ENCODE data around the gene SRSF3.
"Not testable (repeated sequence)": the region's sequence is repeated elsewhere in the genome, so short reads cannot be mapped to it uniquely, and the experiment has no call there.

SRSF3 gene

GRCh38 chr6:36594029-36594815 is at the start of gene SRSF3:
SRSF3 (plus strand) TSS chr6:36594362; CDS start chr6:36596763, 2,401 bp downstream.
- peak; percentile 99 for DNase-seq (ENCODE audit: low spot score)

DNA sequence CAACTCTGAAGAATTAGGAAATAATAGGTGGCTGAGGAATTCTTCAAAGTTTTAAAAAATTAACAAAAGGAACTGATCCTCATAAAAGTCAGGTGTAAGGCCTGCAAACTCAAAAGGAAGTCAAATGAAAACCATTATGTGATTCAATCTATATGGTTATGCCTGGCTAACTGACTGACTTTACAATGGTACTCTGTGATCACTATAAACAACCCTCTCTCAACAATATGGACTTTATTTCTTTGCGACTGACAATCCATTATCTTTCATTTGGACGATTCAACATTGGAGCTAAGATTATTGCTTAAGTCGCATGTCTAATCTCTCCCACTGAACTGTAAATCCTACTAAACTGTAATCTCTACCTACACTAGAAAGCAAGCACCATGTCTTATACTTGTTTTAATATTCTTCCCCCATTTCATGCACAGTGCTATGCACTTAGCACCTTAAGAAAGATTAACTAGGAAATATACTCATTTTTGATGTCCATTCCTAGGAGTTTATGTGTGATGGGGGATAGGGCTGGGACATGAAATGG is 48.3 kb upstream of the SRSF3 start:
- DNase-seq (ENCODE audit: low spot score): no peak

DNA sequence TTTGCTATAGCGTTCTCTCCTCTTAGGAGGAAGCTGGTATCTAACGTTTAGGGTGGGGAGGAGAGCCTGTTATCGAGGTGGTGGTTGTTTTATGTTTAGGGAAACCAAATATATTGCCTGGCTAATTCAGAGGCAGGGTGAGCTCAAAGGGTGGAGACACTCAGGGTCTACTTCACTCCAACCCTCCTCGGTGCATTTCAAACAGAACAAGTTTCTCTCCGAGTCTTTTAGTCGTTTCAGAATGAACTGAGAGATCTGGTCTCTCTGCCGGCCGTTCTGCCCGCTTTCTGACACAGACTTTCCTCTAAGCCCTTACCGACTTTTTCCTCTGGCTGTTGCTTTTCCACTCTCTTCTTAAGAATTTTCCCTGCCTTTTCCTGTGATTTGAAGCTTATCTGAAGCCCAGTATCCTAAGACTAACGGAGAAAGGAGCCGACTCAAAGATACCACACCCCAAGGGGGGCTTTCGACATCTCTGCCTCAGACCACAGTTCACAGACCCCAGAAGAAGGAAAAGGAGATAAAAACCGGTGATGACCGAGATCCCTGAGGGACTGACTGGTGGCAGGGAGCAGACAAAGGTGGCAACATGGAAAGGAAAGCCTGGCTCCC is 47.7 kb upstream of the SRSF3 start:
- DNase-seq (ENCODE audit: low spot score): peak; percentile 6

GRCh38 chr6:36546920-36547645 is 47.1 kb upstream of the SRSF3 start, which contains the start of gene STK38:
STK38 (minus strand) TSS chr6:36547479; CDS start chr6:36540202, 7,277 bp downstream.
- peak; percentile 91 for DNase-seq (ENCODE audit: low spot score)

DNA sequence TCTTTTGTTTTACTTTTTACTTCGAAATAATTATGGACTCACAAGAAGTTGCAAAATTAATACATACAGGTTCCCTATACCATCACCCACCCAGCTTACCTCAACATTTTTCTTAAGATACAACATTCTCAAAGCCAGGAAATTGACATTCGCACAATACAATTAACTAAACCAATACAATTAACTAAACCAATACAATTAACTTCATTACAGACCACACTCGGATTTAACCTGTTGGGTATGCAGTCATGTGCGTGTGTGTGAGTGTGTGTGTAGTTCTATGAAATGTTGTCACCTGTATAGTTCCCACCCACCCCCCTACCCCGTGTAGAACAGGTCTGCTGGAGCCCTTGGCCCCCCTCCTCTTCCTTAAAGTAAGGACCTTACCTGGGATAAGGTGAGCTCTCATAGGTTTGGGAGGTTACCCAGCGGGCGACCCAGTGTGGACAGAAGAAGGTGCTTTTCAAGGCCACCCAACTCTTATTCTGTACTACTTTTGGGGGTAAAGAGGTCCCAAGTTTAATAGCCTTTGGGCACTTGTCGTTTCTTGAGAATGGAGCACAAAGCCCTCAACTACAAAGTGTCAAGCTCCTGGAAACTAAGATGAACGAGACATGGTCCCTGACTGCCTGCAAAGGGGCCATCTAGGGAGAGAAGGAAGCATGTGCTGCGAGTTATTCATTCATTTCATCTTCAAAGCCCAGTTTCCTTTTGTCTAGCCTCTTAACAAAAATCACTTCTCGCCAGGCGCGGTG is 46.3 kb upstream of the SRSF3 start:
- DNase-seq (ENCODE audit: low spot score): no peak

DNA sequence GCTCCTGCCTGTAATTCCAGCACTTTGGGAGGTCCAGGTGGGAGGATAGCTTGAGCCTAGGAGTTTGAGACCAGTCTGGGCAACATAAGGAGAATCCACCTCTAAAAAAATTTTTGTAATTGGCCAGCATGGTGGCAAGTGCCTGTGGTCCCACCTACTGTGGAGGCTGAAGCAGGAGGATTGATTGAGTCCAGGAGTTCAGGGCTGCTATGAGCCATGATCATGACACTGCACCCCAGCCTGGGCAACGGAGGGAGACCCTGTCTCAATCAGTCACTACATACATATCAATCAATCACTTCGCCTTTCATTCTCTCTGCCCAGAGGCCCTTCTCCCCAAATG is 45.8 kb upstream of the SRSF3 start:
- no peak for DNase-seq (ENCODE audit: low spot score)

DNA sequence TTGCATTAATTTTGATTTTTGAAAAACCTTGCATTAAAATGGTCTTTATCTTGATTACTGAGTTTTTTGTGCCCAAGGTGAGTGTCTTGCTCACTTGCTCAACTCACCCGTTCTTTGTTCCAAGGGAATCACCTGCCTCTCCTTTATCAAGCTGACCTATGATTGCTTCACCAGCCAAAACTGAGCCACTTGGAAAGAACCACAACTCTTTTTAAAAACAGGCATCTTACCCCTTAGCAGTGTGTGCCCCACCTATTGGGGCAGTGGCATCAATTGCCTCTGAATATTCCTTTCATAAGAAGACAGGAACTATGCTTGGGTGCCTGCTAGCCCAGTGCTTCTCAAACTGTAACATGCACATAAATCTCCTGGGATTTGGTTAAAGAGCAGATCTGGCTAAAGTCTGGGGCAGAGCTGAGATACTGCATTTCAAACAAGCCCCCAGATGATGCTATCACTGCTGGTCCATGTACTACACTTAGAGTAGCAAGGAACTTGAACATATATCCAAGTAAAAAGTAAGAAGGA is 43.6 kb upstream of the SRSF3 start:
- DNase-seq (ENCODE audit: low spot score): no peak

DNA sequence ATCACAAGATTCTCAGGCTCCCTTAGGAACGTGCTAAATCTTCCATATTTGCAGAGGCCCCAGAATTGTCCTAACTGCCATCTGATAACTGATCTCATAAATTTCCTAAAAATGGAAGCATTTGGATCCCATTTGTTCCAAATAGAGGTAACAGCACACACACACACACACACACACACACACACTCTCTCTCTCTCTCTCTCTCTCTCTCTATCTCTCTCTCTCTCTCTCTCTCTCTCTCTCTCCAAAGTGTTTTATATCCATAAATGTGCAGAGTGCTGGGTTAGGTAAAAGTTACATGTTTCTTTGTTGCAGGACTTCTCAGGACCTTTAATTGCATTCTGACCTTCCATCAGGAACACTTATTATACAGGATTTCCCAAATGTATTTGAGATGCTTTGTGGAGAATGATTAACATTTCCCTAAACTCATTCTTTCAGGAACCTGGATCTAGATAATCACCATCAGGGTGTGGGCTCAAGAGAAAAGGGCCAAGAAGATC is 38.4 kb upstream of the SRSF3 start:
- DNase-seq (ENCODE audit: low spot score): no peak

- DNase-seq (ENCODE audit: low spot score): no peak
These were observed 37.9 kb upstream of the SRSF3 start for GRCh38 chr6:36556281-36556680.

DNA sequence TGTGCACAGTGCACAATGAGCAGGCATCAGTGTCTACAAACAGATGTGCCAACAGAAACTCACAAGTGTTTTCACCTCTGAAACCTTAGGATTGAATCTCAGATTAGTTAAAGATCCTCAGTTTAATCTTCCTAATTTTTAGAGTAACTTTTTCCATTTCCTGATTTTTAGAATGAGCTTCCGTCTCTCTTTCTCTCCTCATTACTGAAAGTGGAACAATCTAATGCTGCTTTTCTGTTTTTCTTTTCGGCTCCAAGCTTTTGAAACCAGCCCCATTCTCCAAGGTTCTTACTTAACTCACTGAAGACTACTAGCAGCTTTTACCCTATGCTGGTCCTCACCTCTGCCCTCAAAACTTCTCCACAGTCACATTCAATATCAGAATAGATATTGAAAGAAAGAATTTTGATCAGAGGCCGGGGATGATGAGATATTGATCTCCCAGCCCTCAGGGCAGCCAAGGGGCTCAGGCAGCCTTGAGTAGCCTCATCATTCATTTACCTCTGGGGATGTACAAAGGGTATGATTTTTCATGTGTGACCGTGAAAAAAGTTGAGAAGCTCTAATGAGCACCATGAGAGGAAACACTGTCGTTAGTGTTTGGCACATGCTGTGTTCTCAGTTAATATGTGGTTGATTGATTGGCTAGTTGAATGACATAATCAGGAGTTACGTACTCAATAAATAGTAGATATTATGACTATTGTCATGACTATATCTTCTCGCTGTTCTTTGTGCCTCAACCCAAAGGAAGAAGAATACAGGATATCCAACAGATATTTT is 35.0 kb upstream of the SRSF3 start:
- no peak for DNase-seq (ENCODE audit: low spot score)

- no peak for DNase-seq (ENCODE audit: low spot score)
These were observed 33.3 kb upstream of the SRSF3 start for GRCh38 chr6:36560822-36561221.

DNA sequence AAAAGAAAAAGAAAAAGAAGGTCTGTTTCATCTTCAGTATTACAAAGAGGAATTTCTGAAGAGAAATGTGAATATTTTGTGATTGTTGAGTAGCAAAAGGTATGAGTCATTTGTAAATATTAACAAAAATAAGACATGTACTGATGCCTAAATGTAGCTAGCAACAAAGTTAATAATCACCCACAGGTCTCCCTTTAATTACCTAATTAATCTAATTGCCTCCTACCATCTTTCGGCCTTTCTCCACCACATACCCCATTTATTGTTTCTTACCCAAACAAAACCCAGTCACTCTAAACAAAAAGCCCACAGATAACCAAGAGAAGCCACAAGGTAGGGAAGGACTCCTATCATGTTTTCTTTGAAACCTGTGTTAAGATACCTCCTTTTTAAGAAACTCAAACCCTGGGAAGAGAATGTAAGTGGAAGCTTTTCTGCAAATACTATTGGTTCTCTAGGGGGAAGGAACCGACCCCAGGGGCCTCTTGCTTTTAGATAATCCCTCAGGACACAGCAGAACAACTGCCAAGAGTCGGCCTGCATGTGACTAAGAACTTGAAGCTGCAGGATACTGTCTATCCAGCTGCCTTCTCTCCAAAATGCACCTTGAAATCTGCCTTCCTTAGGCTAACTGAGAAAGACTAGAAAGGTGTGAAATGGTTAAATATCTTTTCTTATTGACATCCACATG is 30.8 kb upstream of the SRSF3 start:
- DNase-seq (ENCODE audit: low spot score): no peak

DNA sequence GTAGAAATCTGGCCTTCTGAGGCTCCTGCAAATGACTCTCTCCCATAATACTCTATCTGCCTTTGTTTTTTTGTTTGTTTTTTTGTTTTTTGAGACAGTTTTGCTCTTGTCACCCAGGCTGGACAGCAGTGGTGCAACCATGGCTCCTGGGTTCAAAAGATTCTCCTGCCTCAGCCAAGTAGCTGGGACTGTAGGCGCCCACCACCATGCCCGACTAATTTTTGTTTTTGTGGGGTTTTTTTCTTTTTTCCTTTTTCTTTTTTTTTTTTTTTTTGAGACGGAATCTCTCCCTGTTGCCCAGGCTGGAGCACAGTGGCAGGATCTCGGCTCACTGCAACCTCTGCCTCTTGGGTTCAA is 30.3 kb upstream of the SRSF3 start:
- DNase-seq (ENCODE audit: low spot score): no peak

DNA sequence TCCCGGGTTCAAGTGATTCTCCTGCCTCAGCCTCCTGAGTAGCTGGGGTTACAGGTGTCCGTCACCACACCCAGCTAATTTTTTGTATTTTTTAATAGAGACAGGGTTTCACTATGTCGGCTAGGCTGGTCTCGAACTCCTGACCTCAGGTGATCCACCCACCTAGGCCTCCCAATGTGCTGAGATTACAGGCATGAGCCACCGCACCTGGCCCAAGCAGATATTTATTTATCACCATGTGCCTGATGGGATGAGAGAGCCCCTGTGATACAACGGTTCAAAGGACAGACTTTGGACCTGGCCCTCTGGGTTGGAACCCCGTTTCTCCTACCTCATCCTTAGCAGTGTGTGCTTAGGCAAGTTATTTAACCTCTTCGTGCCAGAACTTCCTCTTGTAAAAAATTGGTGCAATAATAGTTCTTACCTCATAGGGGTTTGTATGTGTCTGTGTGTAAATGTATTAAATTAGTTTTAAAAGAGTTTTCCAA is 27.7 kb upstream of the SRSF3 start:
- no peak for DNase-seq (ENCODE audit: low spot score)

- DNase-seq (ENCODE audit: low spot score): peak; percentile 9
These were observed 23.9 kb upstream of the SRSF3 start for GRCh38 chr6:36570264-36570663.

DNA sequence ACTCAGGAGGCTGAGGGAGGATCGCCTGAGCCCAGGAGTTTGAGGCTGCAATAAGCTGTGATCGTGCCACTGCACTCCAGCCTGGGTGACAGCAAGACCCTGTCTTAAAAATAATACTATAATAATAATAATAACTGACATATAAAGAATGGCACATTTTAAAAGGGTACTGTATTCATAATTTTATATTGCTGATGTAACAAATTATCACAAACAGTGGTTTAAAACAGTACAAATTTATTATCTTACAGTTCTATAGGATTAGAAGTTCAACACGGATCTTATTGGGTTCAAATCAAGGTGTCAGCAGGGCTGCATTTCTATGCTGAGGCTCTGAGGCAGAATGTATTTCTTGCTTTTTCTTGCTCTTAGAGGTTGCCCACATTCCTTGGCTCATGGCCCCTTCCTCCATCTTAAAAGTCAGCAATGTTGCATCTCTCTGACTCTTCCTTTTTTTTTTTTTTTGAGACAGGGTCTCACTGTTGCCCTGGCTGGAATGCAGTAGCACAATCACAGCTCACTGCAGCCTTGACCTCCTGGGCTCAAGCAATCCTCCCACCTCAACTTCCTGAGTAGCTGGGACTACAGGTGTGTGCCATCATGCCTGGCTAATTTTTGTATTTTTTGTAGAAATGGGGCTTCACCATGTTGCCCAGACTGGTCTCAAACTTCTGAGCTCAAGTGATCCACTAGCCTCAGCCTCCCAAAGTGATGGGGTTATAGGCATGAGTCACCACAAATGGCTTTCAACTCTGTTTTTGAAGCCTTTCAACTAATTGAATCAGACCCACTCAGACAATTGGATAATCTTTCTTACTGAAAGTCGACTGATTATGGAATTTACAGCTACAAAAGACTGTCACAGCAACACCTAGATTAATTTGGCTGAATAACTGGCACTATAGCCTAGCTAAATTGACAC is 22.8 kb upstream of the SRSF3 start:
- DNase-seq (ENCODE audit: low spot score): no peak

GRCh38 chr6:36572353-36573311 is 21.5 kb upstream of the SRSF3 start:
- not testable (repeated sequence) for DNase-seq (ENCODE audit: low spot score)

DNA sequence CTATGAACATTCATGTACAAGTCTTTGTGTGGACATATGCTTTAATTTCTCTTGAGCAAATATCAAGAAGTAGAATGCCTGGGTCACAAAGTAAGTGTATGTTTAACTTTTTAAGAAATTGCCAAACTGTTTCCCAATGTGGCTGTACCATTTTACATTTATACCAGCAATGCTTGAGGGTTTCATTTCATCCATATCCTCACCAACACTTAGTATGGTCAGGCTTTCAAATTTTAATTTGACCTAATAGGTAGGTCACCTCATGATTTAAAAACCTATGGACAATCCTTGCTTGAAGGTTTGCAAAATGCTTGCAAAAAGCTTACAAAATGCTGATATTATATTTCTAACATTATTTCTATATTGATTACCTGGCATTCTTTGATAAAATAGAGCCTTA is 19.5 kb upstream of the SRSF3 start:
- no peak for DNase-seq (ENCODE audit: low spot score)

All from Ammon's horn (tissue), 1 donor.